GM23338 (cell line): ENCODE measurements around the gene TVP23A. TPM values are rescaled to one million over a fixed set of nuclear protein-coding genes. Genes with fewer than 3 reads are reported as not detected.

Experiments used
- ATAC-seq: fragments of 200-7000 bp; cut with Tn5 transposase; 3 replicates; pipeline ENCODE4 v1.9.1; 2020
- DNase-seq: peaks from one replicate; pipeline ENCODE4 v3.0.0-alpha.2; 2015; ENCODE audit warnings: low spot score
- H2AFZ ChIP-seq: fragments of 200-600 bp; sonication (generic); 2 replicates; pipeline ENCODE4 v1.8.0; 2016; ENCODE audit warnings: antibody characterized with exemption, mild to moderate bottlenecking, moderate library complexity
- H3F3A ChIP-seq: fragments of 200-600 bp; sonication (generic); replicated peaks from 2 replicates; pipeline ENCODE4 v1.8.0; 2017; ENCODE audit warnings: antibody characterized with exemption, mixed run types, low read depth
- H3K27ac ChIP-seq: fragments of 200-600 bp; sonication (generic); 2 replicates; pipeline ENCODE4 v1.6.1; 2016; ENCODE audit warnings: low read depth
- H3K27me3 ChIP-seq: fragments of 200-600 bp; sonication (generic); 2 replicates; pipeline ENCODE4 v1.8.0; 2016; ENCODE audit warnings: mild to moderate bottlenecking, mixed run types, moderate library complexity; ENCODE audit not compliant: insufficient read depth
- H3K36me3 ChIP-seq: fragments of 200-600 bp; sonication (generic); 2 replicates; pipeline ENCODE4 v1.8.0; 2016; ENCODE audit warnings: mild to moderate bottlenecking; ENCODE audit not compliant: insufficient read depth
- H3K4me1 ChIP-seq: fragments of 200-600 bp; sonication (generic); 2 replicates; pipeline ENCODE4 v1.8.0; 2016; ENCODE audit warnings: mild to moderate bottlenecking, moderate library complexity; ENCODE audit not compliant: insufficient read depth
- H3K4me2 ChIP-seq: fragments of 200-600 bp; sonication (generic); 2 replicates; pipeline ENCODE4 v1.7.1; 2017; ENCODE audit warnings: mixed run types
- H3K4me3 ChIP-seq: fragments of 200-600 bp; sonication (generic); 2 replicates; pipeline ENCODE4 v1.6.1; 2016; ENCODE audit warnings: mixed run types
- H3K79me2 ChIP-seq: fragments of 200-600 bp; sonication (generic); replicated peaks from 2 replicates; pipeline ENCODE4 v1.8.0; 2017; ENCODE audit warnings: mild to moderate bottlenecking; ENCODE audit not compliant: insufficient read depth
- H3K9me2 ChIP-seq: fragments of 200-600 bp; sonication (generic); 2 replicates; pipeline ENCODE4 v1.8.0; 2017; ENCODE audit not compliant: insufficient read depth
- H4K20me1 ChIP-seq: fragments of 200-600 bp; sonication (generic); replicated peaks from 2 replicates; pipeline ENCODE4 v1.8.0; 2017; ENCODE audit warnings: mild to moderate bottlenecking; ENCODE audit not compliant: insufficient read depth
- H3K27ac Mint-ChIP-seq: 2 replicates; pipeline ENCODE4 v1.8.0; 2020; ENCODE audit warnings: inconsistent platforms, mild to moderate bottlenecking, moderate library complexity, mixed read lengths
- H3K27me3 Mint-ChIP-seq: 3 replicates; pipeline ENCODE4 v1.8.0; 2022; ENCODE audit warnings: low read depth, mild to moderate bottlenecking, moderate library complexity, mixed read lengths, inconsistent platforms; ENCODE audit not compliant: insufficient read depth, poor library complexity
- H3K36me3 Mint-ChIP-seq: 3 replicates; pipeline ENCODE4 v1.8.0; 2021; ENCODE audit warnings: low read depth, mild to moderate bottlenecking, inconsistent platforms, moderate library complexity, mixed read lengths
- H3K4me1 Mint-ChIP-seq: 3 replicates; pipeline ENCODE4 v1.8.0; 2020; ENCODE audit warnings: mild to moderate bottlenecking, inconsistent platforms, mixed read lengths
- H3K4me3 Mint-ChIP-seq: 3 replicates; pipeline ENCODE4 v1.8.0; 2021; ENCODE audit warnings: moderate library complexity, mild to moderate bottlenecking, inconsistent platforms, mixed read lengths
- H3K9me3 Mint-ChIP-seq: 3 replicates; pipeline ENCODE4 v1.8.0; 2020; ENCODE audit warnings: moderate library complexity, mild to moderate bottlenecking, inconsistent platforms, mixed read lengths
- CREB1 ChIP-seq: fragments of 250-450 bp; sonication (Bioruptor Pico); IDR thresholded peaks from 2 replicates; pipeline ENCODE4 v1.5.0; 2020; ENCODE audit warnings: low read depth, mild to moderate bottlenecking, moderate library complexity
- EZH2 ChIP-seq: fragments of 200-600 bp; sonication (generic); IDR thresholded peaks from one replicate; pipeline ENCODE4 v1.8.0; 2017; ENCODE audit warnings: antibody characterized with exemption, mild to moderate bottlenecking, low read depth; ENCODE audit not compliant: unreplicated experiment
- EZH2phosphoT487 ChIP-seq: fragments of 200-600 bp; sonication (generic); IDR thresholded peaks from one replicate; pipeline ENCODE4 v1.8.1; 2018; ENCODE audit warnings: antibody characterized with exemption; ENCODE audit not compliant: unreplicated experiment
- JUNB ChIP-seq: IDR thresholded peaks from one replicate; pipeline ENCODE4 v1.6.1; 2016; ENCODE audit warnings: antibody characterized with exemption; ENCODE audit not compliant: unreplicated experiment
- NANOG ChIP-seq: IDR thresholded peaks from 2 replicates; pipeline ENCODE4 v1.6.1; 2016; ENCODE audit warnings: antibody characterized with exemption, borderline replicate concordance
- POLR2AphosphoS5 ChIP-seq: IDR thresholded peaks from 2 replicates; pipeline ENCODE4 v1.6.1; 2016; ENCODE audit warnings: antibody characterized with exemption, low read depth
- STAT1 ChIP-seq: IDR thresholded peaks from one replicate; pipeline ENCODE4 v1.6.1; 2016; ENCODE audit warnings: antibody characterized with exemption; ENCODE audit not compliant: unreplicated experiment
- ZNF114 ChIP-seq: fragments of 250-450 bp; sonication (Bioruptor Pico); IDR thresholded peaks from 2 replicates; pipeline ENCODE4 v1.5.0; 2020; ENCODE audit warnings: mild to moderate bottlenecking, moderate library complexity
- ZNF331 ChIP-seq: fragments of 250-450 bp; sonication (Bioruptor Pico); IDR thresholded peaks from 2 replicates; pipeline ENCODE4 v1.5.0; 2020; ENCODE audit warnings: low read depth, mild to moderate bottlenecking, moderate library complexity
- polyA plus RNA-seq: library from polyadenylated mRNA; unstranded; fragments of >200 nt; fragmentation: Nextera tagmentation; extraction: Ambion mirVana; gene quantifications from 2 replicates; pipeline ENCODE4 v1.2.1, GENCODE V29; 2016
- total RNA-seq: library from RNA; depleted of rRNA; stranded (reverse); fragments of >200 nt; shearing (Covaris generic); gene quantifications from 2 replicates; pipeline ENCODE4 v1.2.3, GENCODE V29; 2014
- TF ChIP-seq, protein P1 (sequence below): IDR thresholded peaks from one replicate; pipeline ENCODE4 v1.6.1; 2018; ENCODE audit warnings: antibody characterized with exemption; ENCODE audit not compliant: unreplicated experiment
- TF ChIP-seq, protein P2 (sequence below): IDR thresholded peaks from 2 replicates; pipeline ENCODE4 v1.6.1; 2016; ENCODE audit warnings: antibody characterized with exemption
- TF ChIP-seq, protein P3 (sequence below), 2 experiments: fragments of 200-600 bp in 1 of 2; sonication (generic) in 1 of 2; conservative IDR thresholded peaks; 2 replicates each; pipeline versions ENCODE4 v1.5.1 to v1.6.1; 2016 to 2017; ENCODE audit warnings: antibody characterized with exemption in 2 of 2, low read depth in 2 of 2, mild to moderate bottlenecking in 2 of 2, moderate library complexity in 1 of 2

The TVP23A gene
- total and polyA plus RNA-seq, 2 experiments from 2014 or later: 2.8 to 4.5 TPM

DNA sequence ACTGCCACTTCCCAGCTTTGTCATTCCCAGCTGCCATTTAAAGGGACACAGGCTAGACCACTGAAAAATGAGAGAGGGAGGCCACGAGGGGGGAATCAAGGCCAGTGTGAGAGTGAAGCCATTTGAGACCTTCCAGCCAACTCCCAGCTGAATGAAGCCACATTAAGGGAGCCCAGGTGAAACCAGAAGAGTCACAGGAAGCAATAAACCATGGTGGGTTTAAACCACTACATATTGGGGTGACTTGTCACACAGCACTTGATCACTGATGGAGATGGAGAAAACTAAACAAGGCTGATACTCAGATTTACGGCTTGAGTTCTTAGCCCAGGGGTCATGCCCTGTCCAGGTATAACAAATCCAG lies 77.8 kb downstream of the TVP23A start (continued):
- TF ChIP-seq STAT1 (no peak), CREB1 (no peak), ZNF114 (CRISPR knock-in tag) (no peak)
- TF ChIP-seq, protein P1, sequence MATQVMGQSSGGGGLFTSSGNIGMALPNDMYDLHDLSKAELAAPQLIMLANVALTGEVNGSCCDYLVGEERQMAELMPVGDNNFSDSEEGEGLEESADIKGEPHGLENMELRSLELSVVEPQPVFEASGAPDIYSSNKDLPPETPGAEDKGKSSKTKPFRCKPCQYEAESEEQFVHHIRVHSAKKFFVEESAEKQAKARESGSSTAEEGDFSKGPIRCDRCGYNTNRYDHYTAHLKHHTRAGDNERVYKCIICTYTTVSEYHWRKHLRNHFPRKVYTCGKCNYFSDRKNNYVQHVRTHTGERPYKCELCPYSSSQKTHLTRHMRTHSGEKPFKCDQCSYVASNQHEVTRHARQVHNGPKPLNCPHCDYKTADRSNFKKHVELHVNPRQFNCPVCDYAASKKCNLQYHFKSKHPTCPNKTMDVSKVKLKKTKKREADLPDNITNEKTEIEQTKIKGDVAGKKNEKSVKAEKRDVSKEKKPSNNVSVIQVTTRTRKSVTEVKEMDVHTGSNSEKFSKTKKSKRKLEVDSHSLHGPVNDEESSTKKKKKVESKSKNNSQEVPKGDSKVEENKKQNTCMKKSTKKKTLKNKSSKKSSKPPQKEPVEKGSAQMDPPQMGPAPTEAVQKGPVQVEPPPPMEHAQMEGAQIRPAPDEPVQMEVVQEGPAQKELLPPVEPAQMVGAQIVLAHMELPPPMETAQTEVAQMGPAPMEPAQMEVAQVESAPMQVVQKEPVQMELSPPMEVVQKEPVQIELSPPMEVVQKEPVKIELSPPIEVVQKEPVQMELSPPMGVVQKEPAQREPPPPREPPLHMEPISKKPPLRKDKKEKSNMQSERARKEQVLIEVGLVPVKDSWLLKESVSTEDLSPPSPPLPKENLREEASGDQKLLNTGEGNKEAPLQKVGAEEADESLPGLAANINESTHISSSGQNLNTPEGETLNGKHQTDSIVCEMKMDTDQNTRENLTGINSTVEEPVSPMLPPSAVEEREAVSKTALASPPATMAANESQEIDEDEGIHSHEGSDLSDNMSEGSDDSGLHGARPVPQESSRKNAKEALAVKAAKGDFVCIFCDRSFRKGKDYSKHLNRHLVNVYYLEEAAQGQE: no peak

DNA sequence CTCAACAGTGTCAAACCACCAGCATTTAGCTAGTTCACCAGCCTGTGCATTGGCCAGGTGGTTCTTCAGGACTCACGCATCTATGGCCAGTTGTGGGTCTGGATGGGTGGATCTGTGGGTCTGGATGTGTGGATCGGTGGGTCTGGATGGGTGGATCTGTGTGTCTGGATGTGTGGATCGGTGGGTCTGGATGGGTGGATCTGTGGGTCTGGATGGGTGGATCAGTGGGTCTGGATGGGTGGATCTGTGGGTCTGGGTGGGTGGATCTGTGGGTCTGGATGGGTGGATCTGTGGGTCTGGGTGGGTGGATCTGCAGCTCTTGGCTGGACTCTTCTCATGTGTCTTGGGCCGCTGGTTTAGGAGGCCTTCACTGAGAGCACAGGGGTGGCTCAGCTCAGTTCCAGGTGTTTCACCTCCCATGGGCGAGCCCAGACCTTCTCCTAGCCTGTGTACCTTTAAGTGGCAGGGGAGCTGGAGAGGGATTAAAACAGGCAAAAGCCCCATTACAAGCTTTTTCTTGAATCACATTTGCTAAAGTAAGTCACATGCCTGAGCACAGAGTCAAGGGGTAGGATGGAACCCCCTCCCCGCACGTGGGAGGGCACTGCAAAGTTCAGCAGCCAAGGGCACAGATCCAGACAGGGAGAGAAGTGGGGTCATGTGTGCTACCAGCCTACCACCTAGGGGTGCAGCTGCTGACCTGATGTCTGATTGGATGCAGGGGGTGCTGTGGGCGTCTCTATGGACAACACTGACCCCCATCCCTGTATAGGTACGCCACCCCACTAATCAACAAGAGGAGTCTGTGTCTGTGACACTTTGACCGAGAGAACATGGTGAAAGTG lies 78.4 kb downstream of the TVP23A start:
- Mint-ChIP-seq H3K4me1 (peaks cover 12% of the 10 kb centered on the region; the same call in 2 of the 3 replicates), H3K27ac (no peak overlapping the region; the same call in 1 of the 2 replicates), H3K4me3 (no peak overlapping the region), H3K9me3 (no peaks in the 10 kb centered on the region), H3K27me3 (peaks cover 6% of the 10 kb centered on the region), H3K36me3 (no peaks in the 10 kb centered on the region)
- no peaks in the 10 kb centered on the region for H3F3A ChIP-seq
- H2AFZ ChIP-seq: no peak overlapping the region
- H3K4me2 ChIP-seq: no peak overlapping the region
- no peaks in the 10 kb centered on the region for H3K36me3 ChIP-seq
- no peaks in the 10 kb centered on the region; the same call in 1 of the 2 replicates for H4K20me1 ChIP-seq
- no peaks in the 10 kb centered on the region for H3K4me1 ChIP-seq
- H3K27me3 ChIP-seq: no peaks in the 10 kb centered on the region
- no peak overlapping the region for H3K4me3 ChIP-seq
- ATAC-seq (no peak), DNase-seq (no peak)
- H3K79me2 ChIP-seq: no peaks in the 10 kb centered on the region
- H3K9me2 ChIP-seq: no peaks in the 10 kb centered on the region
- H3K27ac ChIP-seq: no peak overlapping the region
- TF ChIP-seq EZH2phosphoT487 (no peak), STAT1 (no peak), NANOG (no peak), EZH2 (no peak), CREB1 (no peak), POLR2AphosphoS5 (no peak), JUNB (no peak), ZNF331 (CRISPR knock-in tag) (no peak)
- TF ChIP-seq, protein P2, sequence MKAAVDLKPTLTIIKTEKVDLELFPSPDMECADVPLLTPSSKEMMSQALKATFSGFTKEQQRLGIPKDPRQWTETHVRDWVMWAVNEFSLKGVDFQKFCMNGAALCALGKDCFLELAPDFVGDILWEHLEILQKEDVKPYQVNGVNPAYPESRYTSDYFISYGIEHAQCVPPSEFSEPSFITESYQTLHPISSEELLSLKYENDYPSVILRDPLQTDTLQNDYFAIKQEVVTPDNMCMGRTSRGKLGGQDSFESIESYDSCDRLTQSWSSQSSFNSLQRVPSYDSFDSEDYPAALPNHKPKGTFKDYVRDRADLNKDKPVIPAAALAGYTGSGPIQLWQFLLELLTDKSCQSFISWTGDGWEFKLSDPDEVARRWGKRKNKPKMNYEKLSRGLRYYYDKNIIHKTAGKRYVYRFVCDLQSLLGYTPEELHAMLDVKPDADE: no peak
- TF ChIP-seq, protein P3, sequence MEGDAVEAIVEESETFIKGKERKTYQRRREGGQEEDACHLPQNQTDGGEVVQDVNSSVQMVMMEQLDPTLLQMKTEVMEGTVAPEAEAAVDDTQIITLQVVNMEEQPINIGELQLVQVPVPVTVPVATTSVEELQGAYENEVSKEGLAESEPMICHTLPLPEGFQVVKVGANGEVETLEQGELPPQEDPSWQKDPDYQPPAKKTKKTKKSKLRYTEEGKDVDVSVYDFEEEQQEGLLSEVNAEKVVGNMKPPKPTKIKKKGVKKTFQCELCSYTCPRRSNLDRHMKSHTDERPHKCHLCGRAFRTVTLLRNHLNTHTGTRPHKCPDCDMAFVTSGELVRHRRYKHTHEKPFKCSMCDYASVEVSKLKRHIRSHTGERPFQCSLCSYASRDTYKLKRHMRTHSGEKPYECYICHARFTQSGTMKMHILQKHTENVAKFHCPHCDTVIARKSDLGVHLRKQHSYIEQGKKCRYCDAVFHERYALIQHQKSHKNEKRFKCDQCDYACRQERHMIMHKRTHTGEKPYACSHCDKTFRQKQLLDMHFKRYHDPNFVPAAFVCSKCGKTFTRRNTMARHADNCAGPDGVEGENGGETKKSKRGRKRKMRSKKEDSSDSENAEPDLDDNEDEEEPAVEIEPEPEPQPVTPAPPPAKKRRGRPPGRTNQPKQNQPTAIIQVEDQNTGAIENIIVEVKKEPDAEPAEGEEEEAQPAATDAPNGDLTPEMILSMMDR (conservative IDR thresholded peaks at IDR 0.05; ENCODE audit: low read depth in 2 of 2): no peak
- TF ChIP-seq, protein P1: no peak
